ENCODE results near the gene STXBP6. TPM values are rescaled to one million over a fixed set of nuclear protein-coding genes. Genes with fewer than 3 reads are reported as not detected.

Gene STXBP6
- total RNA-seq, 2 experiments from 2014 or later: not detected

DNA sequence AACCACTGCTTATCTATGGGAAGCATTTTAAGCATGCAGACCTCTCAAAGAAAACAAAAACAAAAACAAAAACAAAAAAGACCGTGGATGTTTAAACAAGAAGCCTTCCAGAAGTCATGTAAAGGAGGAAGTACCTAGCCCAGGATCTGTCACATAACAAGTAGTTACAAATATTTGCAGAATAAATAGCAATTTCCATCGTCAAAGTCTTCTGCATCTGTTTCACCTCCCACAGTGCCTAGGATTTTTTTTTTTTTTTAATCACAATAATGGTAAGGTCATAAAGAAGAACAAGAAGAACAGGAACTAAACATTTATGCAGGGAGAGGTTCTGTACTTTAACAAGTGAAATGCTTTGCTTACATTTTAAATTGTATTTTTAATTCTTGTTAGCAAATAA, 2.4 kb upstream of the STXBP6 start:
- Histone ChIP-seq H3K27ac (ENCODE audit: low read depth in 1 of 2, low read length in 2 of 2) (no peak overlapping the region), H3K36me3 (ENCODE audit: insufficient read depth, low read length) (no peaks in the 10 kb centered on the region), H3K27me3 (ENCODE audit: control insufficient read depth in 1 of 2, insufficient read depth in 2 of 2, low read length in 2 of 2) (peaks cover 46 to 55% of the 10 kb centered on the region in 2 experiments), H3K4me3 (ENCODE audit: low read length) (no peak overlapping the region), H3K4me1 (ENCODE audit: insufficient read depth, low read length) (peaks cover 6% of the 10 kb centered on the region), H3K9me3 (ENCODE audit: control insufficient read depth in 1 of 2, insufficient read depth in 1 of 2, low read length in 2 of 2) (peaks cover 0 to 7% of the 10 kb centered on the region in 2 experiments)
- intact Hi-C loops (cut with DNase I, micrococcal nuclease): no loop called here
- Mint-ChIP-seq H3K27ac (no peak overlapping the region), H3K27me3 (peaks cover 71% of the 10 kb centered on the region), H3K4me1 (ENCODE audit: low read depth) (peaks cover 5% of the 10 kb centered on the region), H3K4me3 (no peak overlapping the region), H3K36me3 (ENCODE audit: low read depth) (no peaks in the 10 kb centered on the region), H3K9me3 (no peaks in the 10 kb centered on the region)
- TF ChIP-seq, protein P1, sequence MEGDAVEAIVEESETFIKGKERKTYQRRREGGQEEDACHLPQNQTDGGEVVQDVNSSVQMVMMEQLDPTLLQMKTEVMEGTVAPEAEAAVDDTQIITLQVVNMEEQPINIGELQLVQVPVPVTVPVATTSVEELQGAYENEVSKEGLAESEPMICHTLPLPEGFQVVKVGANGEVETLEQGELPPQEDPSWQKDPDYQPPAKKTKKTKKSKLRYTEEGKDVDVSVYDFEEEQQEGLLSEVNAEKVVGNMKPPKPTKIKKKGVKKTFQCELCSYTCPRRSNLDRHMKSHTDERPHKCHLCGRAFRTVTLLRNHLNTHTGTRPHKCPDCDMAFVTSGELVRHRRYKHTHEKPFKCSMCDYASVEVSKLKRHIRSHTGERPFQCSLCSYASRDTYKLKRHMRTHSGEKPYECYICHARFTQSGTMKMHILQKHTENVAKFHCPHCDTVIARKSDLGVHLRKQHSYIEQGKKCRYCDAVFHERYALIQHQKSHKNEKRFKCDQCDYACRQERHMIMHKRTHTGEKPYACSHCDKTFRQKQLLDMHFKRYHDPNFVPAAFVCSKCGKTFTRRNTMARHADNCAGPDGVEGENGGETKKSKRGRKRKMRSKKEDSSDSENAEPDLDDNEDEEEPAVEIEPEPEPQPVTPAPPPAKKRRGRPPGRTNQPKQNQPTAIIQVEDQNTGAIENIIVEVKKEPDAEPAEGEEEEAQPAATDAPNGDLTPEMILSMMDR (IDR thresholded peaks at IDR 0.05): no peak
- no peak for ATAC-seq (ENCODE audit: poor library complexity)
- ChIA-PET CTCF (no interaction called here), POLR2A (no interaction called here)
- no peak for DNase-seq

DNA sequence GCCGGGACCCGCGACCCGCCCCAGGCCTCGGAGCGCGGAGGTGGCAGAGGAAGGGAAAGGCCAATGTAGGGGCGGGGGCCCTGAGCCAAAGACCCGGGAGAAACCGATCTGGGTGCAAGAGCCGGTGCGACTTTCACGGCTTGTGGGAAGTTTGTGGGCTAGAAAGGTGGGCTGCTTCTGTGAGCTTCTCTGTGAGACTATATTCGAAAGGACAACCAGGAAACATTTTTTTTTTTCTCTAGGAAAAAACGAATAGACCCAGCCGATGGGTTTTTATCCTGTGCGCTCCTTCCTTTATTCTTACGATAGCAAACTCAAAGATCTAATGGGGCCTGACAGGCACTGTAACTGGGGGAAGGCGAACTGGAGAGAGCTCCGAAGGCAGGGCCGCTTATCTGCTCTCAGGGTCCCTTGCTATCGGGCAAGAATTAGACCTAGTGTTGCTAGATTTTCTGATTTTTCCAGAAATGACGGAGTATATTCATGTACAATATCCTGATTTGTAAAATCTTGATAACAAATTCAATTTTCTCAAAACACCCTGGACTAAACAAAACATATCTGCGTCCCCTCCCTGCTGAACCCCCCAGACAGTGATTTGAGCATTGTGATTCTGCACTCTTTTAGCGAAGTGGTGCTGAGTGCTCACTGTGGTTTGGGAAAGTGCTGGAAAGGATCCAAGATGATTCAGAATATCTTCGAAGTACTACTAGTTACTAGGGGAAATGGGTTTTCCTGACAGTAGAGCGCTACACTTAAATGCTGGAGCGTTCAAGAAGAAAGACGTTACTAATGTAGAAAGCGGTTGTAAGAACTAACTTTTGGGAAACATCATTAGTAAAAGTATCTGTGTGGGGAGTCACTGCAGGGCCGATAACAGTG, 563 bp upstream of the STXBP6 start:
- Mint-ChIP-seq H3K4me1 (ENCODE audit: low read depth) (peaks cover 5% of the 10 kb centered on the region), H3K9me3 (no peaks in the 10 kb centered on the region), H3K27me3 (peaks cover 74% of the 10 kb centered on the region), H3K27ac (no peak overlapping the region), H3K4me3 (no peak overlapping the region), H3K36me3 (ENCODE audit: low read depth) (no peaks in the 10 kb centered on the region)
- ChIA-PET CTCF (no interaction called here), POLR2A (interaction anchor here (0.7 kb wide), 1 partner anchor 505 kb away, joined by 3 read pairs; no protein-coding TSS in a partner anchor)
- Histone ChIP-seq H3K9me3 (ENCODE audit: control insufficient read depth in 1 of 2, insufficient read depth in 1 of 2, low read length in 2 of 2) (peaks cover 0 to 7% of the 10 kb centered on the region in 2 experiments), H3K27me3 (ENCODE audit: control insufficient read depth in 1 of 2, insufficient read depth in 2 of 2, low read length in 2 of 2) (peaks cover 44 to 59% of the 10 kb centered on the region in 2 experiments), H3K36me3 (ENCODE audit: insufficient read depth, low read length) (no peaks in the 10 kb centered on the region), H3K4me3 (ENCODE audit: low read length) (no peak overlapping the region), H3K27ac (ENCODE audit: low read depth in 1 of 2, low read length in 2 of 2) (no peak overlapping the region), H3K4me1 (ENCODE audit: insufficient read depth, low read length) (peaks cover 6% of the 10 kb centered on the region)
- ATAC-seq (ENCODE audit: poor library complexity) (no peak), DNase-seq (peak in 2 of 14 experiments; percentile 11)
- intact Hi-C loops (cut with DNase I, micrococcal nuclease): no loop called here
- TF ChIP-seq, protein P1 (IDR thresholded peaks at IDR 0.05): no peak

DNA sequence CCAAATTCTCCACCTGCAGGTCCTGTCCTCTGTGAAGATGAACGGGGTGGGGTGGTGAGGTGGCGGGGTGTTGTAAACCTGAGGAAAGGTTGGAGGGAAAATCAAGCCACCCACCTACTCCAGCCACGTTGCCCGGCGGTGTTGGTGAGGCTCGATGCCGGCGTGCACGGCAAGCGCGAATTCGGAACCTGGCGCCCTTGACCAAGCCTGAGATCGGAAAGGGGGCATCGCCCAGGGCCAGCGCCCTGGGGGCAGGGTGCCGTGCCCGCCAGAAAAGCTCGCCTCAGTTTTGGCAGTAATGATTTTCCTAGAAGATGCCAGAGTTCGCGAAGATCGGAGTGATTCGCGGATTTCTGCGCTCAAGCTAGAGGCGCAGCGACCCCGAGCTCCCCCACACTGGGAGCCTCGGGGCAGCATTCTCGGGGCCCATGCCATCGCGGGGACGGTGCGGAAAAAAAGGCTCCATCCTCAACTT, 817 bp downstream of the STXBP6 start:
- no peak overlapping the region for H3K27ac Mint-ChIP-seq
- ATAC-seq (ENCODE audit: poor library complexity): no peak
- peaks cover 5% of the 10 kb centered on the region for H3K4me1 Mint-ChIP-seq (ENCODE audit: low read depth)
- ChIA-PET CTCF (no interaction called here), POLR2A (no interaction called here)
- DNase-seq: no peak
- H3K4me3 Mint-ChIP-seq: peak overlapping the region; percentile 36
- peaks cover 46 to 59% of the 10 kb centered on the region in 2 experiments for H3K27me3 ChIP-seq (ENCODE audit: control insufficient read depth in 1 of 2, insufficient read depth in 2 of 2, low read length in 2 of 2)
- no peak overlapping the region for H3K4me3 ChIP-seq (ENCODE audit: low read length)
- TF ChIP-seq, protein P1 (IDR thresholded peaks at IDR 0.05): no peak
- H3K27ac ChIP-seq (ENCODE audit: low read depth in 1 of 2, low read length in 2 of 2): no peak overlapping the region
- intact Hi-C loops (cut with DNase I, micrococcal nuclease): no loop called here
- H3K9me3 ChIP-seq (ENCODE audit: control insufficient read depth in 1 of 2, insufficient read depth in 1 of 2, low read length in 2 of 2): peaks cover 0 to 7% of the 10 kb centered on the region in 2 experiments
- peaks cover 6% of the 10 kb centered on the region for H3K4me1 ChIP-seq (ENCODE audit: insufficient read depth, low read length)
- no peaks in the 10 kb centered on the region for H3K36me3 Mint-ChIP-seq (ENCODE audit: low read depth)
- no peaks in the 10 kb centered on the region for H3K9me3 Mint-ChIP-seq
- H3K27me3 Mint-ChIP-seq: peaks cover 78% of the 10 kb centered on the region
- no peaks in the 10 kb centered on the region for H3K36me3 ChIP-seq (ENCODE audit: insufficient read depth, low read length)

All from CD4-positive, alpha-beta T cell (primary cell).